ENCODE measurements around the gene NFIB.

- TF ChIP-seq EZH2phosphoT487 (IDR thresholded peaks at IDR 0.05; ENCODE audit: insufficient read depth, low read depth) (no peak), EZH2 (IDR thresholded peaks at IDR 0.05; ENCODE audit: insufficient read depth, poor library complexity, severe bottlenecking) (no peak)
These were observed 172.2 kb downstream of the NFIB start for GRCh38 chr9:14141699-14142098.

Data from GM23248 (cell line).